ENCODE data around the gene ZBTB3. TPM values are rescaled to one million over a fixed set of nuclear protein-coding genes. Genes with fewer than 3 reads are reported as not detected.

The ZBTB3 gene
- total and polyA plus RNA-seq, 2 of the 13 experiments (the other 11 are each of a cell fraction or from before 2014, with no cell fraction given), result 3.4 to 5.2 TPM

- peak; percentile 47 for TF ChIP-seq MNT (IDR thresholded peaks at IDR 0.05)
- TF ChIP-seq E2F1 (CRISPR knock-in tag; IDR thresholded peaks at IDR 0.05), result peak; percentile 66
- TF ChIP-seq KLF16 (CRISPR knock-in tag; IDR thresholded peaks at IDR 0.05), result peak; percentile 35 to 42; a peak in 1 of 4 replicates
- peak; percentile 95 for TF ChIP-seq BRD4 (CRISPR knock-in tag; IDR thresholded peaks at IDR 0.05)
- no peak; the same call in none of the 2 replicates for TF ChIP-seq FOXP4 (CRISPR knock-in tag; IDR thresholded peaks at IDR 0.05)
- TF ChIP-seq MXD4 (CRISPR knock-in tag; IDR thresholded peaks at IDR 0.05), result peak; percentile 82
- no peak for TF ChIP-seq DNMT3B (CRISPR knock-in tag; conservative IDR thresholded peaks at IDR 0.05)
- no peak for TF ChIP-seq ZNF562 (CRISPR knock-in tag; IDR thresholded peaks at IDR 0.05; ENCODE audit: borderline replicate concordance)
- TF ChIP-seq ZMAT5 (CRISPR knock-in tag; IDR thresholded peaks at IDR 0.05; ENCODE audit: borderline replicate concordance, low read depth), result no peak
- TF ChIP-seq RFX3 (CRISPR knock-in tag; IDR thresholded peaks at IDR 0.05), result no peak
- TF ChIP-seq KDM1A (CRISPR knock-in tag; IDR thresholded peaks at IDR 0.05), result no peak
- peak; percentile 86 for TF ChIP-seq TBX2 (CRISPR knock-in tag; IDR thresholded peaks at IDR 0.05; ENCODE audit: borderline replicate concordance)
- peak; percentile 47; the same call in 1 of the 2 replicates for TF ChIP-seq ZNF503 (CRISPR knock-in tag; IDR thresholded peaks at IDR 0.05)
- TF ChIP-seq ZNF260 (CRISPR knock-in tag; IDR thresholded peaks at IDR 0.05; ENCODE audit: borderline replicate concordance, low read depth), result no peak
- no peak; the same call in 1 of the 2 replicates for TF ChIP-seq ZNF512 (CRISPR knock-in tag; IDR thresholded peaks at IDR 0.05)
- no peak; the same call in 1 of the 2 replicates for TF ChIP-seq ZNF263 (CRISPR knock-in tag; IDR thresholded peaks at IDR 0.05)
- peak; percentile 79 for TF ChIP-seq ZNF709 (CRISPR knock-in tag; IDR thresholded peaks at IDR 0.05)
- no peak for TF ChIP-seq HNRNPL (IDR thresholded peaks at IDR 0.05; ENCODE audit: low read depth, low read length)
- no peak for TF ChIP-seq FOXA1 (IDR thresholded peaks at IDR 0.05)
- TF ChIP-seq FOXA1 (CRISPR knock-in tag; IDR thresholded peaks at IDR 0.05), result peak; percentile 74
Observed at GRCh38 chr11:62787005-62787759, 33.2 kb upstream of the ZBTB3 start, which contains the start of gene TMEM179B (continued).
